Measurements from ENCODE around the gene HSD17B1.
A peak's percentile ranks its signal among the peaks of the same experiment; 100 is the strongest.
"Not testable (repeated sequence)": the region's sequence is repeated elsewhere in the genome, so short reads cannot be mapped to it uniquely, and the experiment has no call there.

The HSD17B1 gene

GRCh38 chr17:42552736-42553135 lies at the start of gene HSD17B1:
HSD17B1 (plus strand) TSS chr17:42552923; CDS start chr17:42552934, 11 bp downstream.
- FAIRE-seq, result not testable (repeated sequence)

- no peak for FAIRE-seq
Observed at GRCh38 chr17:42502926-42503325, 49.8 kb upstream of the HSD17B1 start.

GRCh38 chr17:42507671-42508070 lies 45.1 kb upstream of the HSD17B1 start:
- no peak for FAIRE-seq

DNA sequence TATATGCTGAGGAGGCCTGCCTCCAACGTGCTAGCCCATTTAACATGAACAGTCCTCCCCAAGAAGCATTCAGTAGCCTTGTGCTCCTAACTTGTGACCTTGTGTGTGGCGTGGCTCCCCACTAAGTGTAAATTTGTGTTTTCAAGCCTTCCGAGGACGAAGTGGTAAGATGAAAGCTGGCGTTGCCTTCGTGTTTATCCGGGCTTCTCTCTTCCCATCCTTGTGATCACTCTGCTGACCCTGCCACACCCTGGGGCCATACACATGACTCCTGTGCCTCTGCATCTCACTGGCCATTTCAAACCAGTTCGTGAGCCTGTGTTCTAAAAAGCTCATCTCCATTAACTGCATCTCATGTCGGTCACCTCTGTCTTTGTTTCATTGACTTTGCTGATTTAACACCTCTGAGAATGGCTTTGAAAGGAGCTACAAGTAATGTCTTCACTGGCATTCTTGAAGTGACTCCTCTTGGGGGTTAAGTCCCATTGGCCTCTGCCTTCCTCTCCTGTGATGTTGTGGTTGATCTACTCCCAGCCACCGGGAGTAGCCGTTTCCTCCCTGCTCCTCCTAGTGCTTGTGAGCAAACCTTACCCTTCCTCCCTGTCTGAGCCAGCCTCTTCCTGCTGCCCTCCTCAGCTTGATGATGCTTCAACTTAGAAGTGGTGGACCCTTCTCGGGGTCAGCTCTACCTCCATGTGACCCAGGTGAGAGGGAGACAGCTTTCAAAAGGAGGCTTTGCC lies 44.1 kb upstream of the HSD17B1 start:
- no peak for FAIRE-seq

GRCh38 chr17:42509409-42509808 lies 43.3 kb upstream of the HSD17B1 start:
- FAIRE-seq, result no peak

DNA sequence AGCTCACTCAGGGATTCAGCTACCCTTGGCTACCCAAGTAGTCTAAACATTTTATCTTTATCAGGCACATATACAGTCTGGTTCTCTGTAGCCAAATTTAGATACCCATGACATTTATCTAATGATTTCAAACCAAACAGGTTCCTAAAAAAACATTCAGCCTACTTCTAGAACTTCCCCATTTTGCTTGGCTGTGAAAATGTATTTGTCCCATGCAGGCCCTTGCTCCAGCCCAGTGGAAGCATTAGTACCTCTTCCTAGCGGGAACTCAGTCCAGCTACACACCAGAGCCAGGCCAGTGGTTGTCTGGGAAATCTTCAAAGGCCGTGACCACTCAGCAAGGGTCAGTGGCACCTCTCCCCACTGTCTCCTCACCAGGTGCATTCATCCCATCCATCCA lies 42.9 kb upstream of the HSD17B1 start:
- no peak for FAIRE-seq

DNA sequence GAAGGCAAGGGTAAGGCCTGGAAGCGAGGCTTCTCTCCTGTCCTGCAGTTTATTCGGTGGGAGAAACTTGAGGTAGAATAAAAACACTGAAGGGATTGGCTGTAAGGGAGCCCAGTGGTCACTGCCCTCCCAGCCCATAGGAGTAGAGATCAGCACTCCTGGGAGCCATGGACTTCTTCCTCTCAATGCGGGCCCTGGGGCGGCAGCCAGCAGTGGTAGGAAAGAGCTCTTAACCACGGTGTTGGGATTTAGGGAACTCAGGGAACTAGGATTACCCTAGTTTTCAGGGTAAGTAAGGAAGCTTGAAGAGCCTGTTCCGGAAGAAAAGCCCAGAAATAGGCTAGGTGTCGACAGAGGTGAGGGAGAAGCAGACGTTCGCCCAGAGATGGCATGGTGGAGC lies 40.5 kb upstream of the HSD17B1 start:
- FAIRE-seq, result no peak

GRCh38 chr17:42512733-42513251 lies 39.9 kb upstream of the HSD17B1 start:
- no peak for FAIRE-seq

DNA sequence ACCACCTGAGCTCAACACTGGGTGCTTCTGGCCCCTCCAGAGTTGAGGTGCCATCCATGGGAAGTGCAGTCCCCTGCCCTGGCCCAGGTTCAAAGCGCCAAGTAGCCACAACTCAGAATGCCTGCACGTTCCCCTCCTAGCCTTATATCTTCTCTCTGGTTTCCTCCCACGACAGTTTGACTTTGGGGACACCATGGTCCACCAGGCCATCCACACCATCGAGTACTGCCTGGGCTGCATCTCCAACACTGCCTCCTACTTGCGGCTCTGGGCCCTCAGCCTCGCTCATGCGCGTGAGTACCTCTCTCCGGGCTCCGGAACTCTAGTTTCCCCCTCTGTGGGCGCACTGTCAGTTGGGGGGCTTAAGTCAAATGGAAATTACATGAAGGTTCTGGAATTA lies 39.0 kb upstream of the HSD17B1 start:
- FAIRE-seq, result no peak

DNA sequence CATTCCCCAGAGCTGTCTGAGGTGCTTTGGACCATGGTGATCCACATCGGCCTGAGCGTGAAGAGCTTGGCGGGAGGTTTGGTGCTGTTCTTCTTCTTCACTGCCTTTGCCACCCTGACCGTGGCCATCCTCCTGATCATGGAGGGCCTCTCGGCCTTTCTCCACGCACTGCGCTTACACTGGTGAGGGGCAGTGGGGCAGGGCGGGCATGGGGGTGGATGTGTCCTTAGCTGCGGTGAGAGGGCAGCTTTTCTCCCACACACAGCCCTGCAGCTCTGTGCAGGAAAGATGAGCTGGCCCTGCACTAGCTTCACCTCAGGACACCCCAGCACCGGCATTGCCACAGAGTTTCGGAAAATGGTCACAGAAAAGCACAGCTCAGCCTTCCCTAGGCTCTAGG lies 38.4 kb upstream of the HSD17B1 start:
- FAIRE-seq, result no peak

GRCh38 chr17:42514867-42515266 lies 37.9 kb upstream of the HSD17B1 start:
- FAIRE-seq, result no peak

DNA sequence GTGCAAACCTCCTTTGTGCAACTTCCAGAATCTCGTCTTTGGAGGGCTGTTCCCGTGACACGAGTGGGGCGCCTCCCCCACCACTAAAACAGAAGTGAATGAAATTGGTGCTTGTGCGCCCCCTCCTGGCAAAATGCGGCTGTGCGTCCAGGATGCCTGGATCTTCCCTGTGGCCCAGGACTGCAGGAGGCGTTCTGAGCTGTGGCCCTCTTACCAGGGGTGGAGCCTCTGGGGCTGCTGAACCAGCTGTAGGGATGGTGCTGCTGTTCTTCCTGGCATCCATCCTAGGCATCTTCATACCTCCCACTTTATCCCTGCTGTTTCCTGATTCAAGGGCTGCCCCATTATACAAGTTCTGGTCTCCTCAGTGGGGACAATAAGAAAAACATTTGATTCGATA lies 35.2 kb upstream of the HSD17B1 start:
- FAIRE-seq, result peak; percentile 42

DNA sequence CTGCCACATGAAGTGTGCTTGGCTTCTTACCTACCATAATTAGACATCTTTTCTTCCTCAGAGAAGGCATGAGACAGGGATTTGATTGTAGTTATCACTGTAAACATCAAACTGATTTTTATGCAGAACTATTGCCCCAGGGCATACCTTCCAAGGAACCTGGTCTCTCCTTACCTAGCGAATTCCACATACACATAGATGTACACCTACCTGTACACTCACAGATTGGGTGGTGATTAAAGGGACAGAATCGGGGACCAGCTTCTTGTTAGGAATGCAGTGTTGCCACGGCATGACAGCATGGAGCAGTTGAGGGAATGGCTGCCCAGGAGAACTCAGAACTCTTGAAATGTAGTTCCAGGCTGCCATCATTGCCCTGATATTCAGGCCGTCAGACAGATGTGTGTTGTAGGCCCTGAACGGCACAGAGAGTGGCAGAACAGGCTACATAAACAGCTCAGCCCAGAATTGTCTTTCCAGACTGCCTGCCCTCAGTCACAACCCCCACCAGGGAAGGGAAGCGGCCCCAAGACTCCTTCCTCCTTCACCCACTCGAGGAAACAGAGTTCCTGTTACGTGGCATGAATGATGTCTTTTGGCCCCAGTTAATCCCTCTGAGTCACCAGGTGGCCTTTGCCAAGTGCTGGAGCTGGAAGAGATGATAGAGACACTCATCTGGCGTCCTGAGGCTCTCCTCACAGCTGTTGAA lies 34.5 kb upstream of the HSD17B1 start:
- FAIRE-seq, result no peak

GRCh38 chr17:42518755-42519545 lies 33.8 kb upstream of the HSD17B1 start:
- no peak for FAIRE-seq

DNA sequence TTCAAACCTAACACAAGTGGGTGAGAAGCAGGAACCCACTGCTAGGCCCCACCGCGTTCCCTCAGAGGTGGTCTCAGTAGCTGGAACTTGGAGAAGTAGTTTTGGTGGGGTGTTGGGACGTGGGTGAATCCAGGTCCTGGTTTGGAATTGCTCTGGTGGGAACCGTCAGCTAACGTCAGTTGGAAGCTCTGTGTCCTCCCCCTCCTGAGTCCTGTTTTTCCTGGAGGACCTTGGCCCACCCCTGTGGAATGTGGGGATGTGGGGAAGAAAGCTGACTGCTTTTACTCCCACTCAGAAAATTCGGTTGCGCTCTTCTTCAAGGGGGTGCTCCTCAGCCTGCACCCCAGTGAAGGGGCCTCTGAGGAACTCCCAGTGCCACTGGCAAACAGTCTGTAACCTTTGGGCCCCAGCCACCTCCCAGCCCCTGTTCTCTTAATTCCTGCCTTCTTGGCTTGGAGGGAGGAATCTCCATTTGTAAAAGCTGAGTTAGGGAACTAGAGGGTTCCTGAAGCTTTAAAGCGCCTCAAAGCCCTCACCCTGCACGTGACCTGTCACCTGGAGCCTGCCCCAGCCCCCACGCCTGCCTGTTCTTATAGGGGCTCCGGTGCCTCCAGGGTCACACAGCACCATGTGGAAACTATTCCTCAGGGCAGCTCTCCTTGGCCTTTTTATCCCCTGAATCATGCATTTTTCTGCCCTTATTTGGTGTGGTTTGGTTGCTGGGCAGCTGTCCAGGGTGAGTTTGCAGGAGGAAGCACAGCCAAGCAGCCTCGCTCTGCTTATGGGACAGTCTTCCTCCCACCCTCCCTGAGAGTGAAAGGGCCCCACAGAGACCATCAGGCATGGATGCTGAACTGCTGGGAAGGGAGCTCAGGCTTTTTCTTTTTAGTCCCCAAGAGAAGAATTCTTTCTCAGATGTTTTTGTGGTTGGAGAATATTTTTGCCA lies 32.9 kb upstream of the HSD17B1 start:
- peak; percentile 33 for FAIRE-seq

- no peak for FAIRE-seq
Observed at GRCh38 chr17:42520540-42520951, 32.2 kb upstream of the HSD17B1 start.

DNA sequence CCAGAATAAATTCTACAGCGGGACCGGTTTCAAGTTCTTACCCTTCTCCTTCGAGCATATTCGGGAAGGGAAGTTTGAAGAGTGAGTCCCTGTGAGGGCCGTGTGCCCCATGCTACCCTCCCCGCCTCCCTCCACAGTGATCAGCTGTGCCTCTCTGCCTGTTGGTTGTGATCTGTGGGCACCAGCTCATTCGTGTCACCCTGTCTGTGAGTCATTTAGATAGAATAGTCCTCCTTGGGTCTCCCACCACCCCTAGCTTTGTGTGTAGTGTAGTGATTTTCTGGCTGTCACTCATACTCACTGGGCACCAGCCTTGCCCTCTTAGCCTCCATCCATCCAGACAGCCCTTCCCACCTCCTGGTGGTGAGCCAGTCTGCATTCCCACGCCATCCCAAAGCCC lies 31.7 kb upstream of the HSD17B1 start:
- no peak for FAIRE-seq

- no peak for FAIRE-seq
Observed at GRCh38 chr17:42521666-42522262, 31.0 kb upstream of the HSD17B1 start.

- no peak for FAIRE-seq
Observed at GRCh38 chr17:42522263-42522790, 30.4 kb upstream of the HSD17B1 start.

GRCh38 chr17:42522798-42523278 lies 29.9 kb upstream of the HSD17B1 start:
- FAIRE-seq, result no peak

- FAIRE-seq, result no peak
Observed at GRCh38 chr17:42525221-42525620, 27.5 kb upstream of the HSD17B1 start.

Data from TTC549 (cell line).